ENCODE data around the gene MMP25.

MMP25 gene

GRCh38 chr16:3086596-3087242, 40.4 kb downstream of the MMP25 start:
- DNase-seq (ENCODE audit: extremely low read depth, low read depth): no peak
- TF ChIP-seq, protein P1, sequence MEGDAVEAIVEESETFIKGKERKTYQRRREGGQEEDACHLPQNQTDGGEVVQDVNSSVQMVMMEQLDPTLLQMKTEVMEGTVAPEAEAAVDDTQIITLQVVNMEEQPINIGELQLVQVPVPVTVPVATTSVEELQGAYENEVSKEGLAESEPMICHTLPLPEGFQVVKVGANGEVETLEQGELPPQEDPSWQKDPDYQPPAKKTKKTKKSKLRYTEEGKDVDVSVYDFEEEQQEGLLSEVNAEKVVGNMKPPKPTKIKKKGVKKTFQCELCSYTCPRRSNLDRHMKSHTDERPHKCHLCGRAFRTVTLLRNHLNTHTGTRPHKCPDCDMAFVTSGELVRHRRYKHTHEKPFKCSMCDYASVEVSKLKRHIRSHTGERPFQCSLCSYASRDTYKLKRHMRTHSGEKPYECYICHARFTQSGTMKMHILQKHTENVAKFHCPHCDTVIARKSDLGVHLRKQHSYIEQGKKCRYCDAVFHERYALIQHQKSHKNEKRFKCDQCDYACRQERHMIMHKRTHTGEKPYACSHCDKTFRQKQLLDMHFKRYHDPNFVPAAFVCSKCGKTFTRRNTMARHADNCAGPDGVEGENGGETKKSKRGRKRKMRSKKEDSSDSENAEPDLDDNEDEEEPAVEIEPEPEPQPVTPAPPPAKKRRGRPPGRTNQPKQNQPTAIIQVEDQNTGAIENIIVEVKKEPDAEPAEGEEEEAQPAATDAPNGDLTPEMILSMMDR (IDR thresholded peaks at IDR 0.05; ENCODE audit: low read depth, low read length): no peak

- TF ChIP-seq, protein P1 (IDR thresholded peaks at IDR 0.05; ENCODE audit: low read depth, low read length): peak; percentile 36
- no peak for DNase-seq (ENCODE audit: extremely low read depth, low read depth)
Observed at GRCh38 chr16:3087243-3088235, 41.2 kb downstream of the MMP25 start.

DNA sequence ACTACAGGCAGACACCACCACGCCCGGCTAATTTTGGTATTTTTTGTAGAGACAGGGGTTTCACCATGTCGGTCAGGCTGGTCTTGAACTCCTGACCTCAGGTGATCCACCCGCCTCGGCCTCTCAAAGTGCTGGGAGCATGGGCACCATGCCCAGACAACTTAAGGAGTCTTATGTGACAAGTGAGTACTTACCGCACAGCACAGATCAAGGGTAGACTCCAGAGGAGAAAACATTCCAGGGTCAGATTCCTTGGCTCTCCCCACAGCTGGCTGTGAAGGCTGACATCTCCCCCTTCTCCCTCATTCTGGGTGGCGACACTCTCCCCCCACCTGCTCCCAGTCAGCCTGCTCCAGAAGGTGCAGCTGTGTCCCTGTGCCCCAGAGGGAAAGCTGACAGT, 42.1 kb downstream of the MMP25 start:
- TF ChIP-seq, protein P1 (IDR thresholded peaks at IDR 0.05; ENCODE audit: low read depth, low read length): no peak
- DNase-seq (ENCODE audit: extremely low read depth, low read depth): no peak

DNA sequence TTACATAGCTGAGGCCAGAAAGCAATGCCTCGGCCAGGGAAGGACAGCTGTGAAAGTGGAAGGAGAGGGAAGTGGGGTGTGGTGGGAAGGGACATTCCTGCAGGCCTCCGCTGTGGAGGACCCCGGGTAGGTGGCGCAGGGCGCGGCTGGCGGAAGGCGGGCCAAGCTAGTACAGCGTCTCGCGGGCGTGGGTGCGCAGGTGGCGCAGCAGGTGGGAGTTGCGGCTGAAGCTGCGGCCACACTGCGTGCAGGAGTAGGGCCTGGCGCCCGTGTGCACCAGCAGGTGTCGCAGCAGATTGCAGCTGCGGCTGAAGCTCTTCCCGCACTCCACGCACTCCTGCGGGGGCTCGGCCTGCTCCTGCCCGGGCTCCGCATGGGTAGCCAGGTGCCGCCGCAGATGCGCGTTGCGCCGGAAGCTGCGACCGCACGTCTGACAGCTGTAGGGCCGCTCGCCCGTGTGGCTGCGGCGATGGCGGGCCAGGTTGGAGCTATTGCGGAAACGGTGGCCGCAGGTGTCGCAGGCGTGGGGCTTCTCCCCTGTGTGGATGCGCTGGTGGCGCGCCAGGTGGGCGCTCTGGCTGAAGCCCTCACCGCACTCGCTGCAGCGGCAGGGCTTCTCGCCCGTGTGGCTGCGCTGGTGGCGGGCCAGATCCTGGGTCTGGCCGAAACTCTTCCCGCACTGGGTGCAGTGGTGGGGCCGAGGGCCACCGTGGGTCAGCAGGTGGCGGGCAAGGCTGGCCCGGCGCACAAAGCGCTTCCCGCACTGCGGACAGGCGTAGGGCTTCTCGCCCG, 42.8 kb downstream of the MMP25 start:
- no peak for DNase-seq (ENCODE audit: extremely low read depth, low read depth)
- TF ChIP-seq, protein P1 (IDR thresholded peaks at IDR 0.05; ENCODE audit: low read depth, low read length): no peak

DNA sequence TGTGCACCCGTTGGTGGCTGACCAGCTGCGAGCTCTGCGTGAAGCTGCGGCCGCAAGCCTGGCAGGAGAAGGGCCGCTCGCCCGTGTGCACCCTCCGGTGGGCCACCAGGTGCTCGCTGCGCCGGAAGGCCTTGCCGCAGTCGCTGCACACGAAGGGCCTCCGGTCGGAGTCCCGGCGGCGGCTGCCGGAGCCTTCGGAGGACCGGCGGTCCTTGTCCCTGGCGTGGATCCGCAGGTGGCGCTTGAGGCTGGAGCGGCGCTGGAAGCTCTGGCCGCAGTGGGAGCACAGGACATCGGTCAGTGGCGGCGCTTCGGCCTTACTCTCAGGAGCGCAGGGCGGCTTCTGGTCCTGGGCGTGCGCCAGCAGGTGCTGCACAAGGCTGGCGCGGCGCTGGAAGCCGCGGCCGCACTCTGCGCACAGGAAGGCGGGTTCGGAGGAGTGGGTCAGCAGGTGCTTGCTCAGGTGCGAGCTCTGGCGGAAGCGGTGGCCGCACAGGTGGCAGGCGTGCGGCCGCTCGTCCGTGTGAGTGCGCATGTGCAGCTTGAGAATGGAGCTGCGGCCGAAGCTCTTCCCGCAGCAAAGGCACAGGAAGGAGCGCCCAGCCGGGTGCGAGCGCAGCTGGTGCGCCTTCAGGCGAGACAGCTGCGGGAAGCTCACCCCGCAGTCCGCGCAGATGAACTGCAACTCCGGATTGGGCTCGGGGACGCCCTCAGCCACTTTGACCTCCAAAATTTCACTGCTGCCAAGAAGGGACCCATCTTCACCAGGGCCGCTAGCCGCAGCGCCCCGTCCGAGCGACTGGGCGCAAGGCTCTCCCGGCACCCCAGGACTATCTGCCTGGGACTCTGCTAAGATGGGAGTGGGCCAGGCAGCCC, 43.6 kb downstream of the MMP25 start:
- no peak for DNase-seq (ENCODE audit: extremely low read depth, low read depth)
- TF ChIP-seq, protein P1 (IDR thresholded peaks at IDR 0.05; ENCODE audit: low read depth, low read length): no peak

DNA sequence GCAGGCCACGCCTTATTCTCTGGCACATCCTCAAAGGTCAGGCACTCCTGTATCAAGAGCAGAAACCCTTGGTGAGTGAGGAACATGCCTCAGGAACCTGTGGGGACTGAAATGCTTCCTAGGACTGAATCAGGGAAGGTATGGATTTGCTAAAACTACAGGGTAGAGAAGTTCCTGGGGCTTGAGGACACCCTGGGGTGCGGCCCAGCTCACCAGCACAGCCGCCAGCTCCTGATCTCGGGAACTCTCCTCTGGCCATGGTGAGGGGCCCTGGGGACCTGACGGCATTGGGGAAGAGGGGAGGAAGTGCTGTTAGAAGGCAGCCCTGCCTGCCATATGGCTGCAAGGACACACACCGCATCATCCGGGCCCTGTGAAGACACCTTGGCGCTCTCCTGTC, 45.2 kb downstream of the MMP25 start:
- TF ChIP-seq, protein P1 (IDR thresholded peaks at IDR 0.05; ENCODE audit: low read depth, low read length): no peak
- DNase-seq (ENCODE audit: extremely low read depth, low read depth): no peak
